ENCODE results near the gene TSPAN18.

Gene TSPAN18

DNA sequence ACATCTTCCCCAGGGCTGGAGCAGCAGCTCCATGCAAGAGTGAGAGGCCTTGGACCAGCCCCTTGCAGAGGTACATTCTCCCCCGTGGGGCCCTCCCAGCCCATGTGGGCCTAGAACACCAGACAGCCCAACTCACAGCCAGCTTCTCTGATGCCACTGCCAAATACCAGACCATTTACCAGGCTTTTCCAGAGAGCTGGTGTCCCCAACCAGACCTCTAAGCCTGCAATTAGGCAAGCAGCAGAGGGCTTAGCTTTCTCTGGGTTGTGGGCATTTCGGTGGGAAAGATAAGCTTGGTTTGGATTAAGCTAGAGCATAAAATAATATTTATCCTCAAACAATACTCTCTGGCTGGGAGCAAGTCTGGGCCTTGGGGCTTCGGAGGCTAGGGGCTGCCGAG is 148.3 kb downstream of the TSPAN18 start:
- DNase-seq, result no peak

DNA sequence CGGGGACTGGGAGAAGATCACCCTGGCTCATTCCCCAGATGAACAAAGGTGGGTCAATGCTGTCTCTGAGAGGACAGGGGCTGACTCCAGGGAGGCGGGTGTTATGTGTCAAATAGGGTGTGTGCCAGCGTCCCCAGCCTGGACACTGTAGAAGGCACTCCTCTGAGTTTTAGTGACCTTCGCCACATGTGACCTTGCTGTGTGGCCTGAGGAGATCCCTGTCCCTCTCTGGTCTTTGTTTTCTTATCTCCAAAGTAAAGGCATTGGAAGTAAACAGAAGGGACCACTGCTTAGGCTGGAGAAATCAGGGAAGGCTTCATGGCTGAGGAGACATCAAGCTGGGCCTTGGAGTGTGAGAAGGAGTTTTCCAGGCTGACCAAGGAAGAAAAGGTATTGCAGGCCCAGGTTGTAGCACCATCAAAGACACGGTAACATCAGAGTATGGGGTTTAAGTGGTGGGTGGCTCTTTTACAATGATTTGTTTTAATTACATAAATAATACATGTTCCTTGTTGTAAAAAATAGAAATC is 149.5 kb downstream of the TSPAN18 start:
- no peak for DNase-seq

DNA sequence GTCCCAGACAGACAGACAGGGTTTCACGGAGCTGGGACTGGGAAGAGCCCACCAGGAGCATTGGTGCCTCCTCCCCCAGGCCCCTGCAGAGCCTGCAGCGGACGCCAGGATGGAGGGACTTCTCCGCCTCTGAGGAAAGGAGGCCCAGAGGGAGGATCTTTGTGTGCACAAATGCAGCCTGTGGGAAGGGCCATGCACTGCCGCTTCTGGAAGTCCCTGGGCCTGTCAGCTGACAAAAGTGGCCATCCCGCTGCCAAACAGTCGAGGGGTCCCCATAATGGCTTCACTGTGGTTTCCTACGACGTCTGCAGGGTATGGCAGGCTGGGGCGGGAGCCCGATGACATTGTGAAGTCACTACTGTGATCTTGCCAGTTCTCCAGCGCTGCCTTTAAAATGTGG is 150.1 kb downstream of the TSPAN18 start:
- DNase-seq, result no peak

DNA sequence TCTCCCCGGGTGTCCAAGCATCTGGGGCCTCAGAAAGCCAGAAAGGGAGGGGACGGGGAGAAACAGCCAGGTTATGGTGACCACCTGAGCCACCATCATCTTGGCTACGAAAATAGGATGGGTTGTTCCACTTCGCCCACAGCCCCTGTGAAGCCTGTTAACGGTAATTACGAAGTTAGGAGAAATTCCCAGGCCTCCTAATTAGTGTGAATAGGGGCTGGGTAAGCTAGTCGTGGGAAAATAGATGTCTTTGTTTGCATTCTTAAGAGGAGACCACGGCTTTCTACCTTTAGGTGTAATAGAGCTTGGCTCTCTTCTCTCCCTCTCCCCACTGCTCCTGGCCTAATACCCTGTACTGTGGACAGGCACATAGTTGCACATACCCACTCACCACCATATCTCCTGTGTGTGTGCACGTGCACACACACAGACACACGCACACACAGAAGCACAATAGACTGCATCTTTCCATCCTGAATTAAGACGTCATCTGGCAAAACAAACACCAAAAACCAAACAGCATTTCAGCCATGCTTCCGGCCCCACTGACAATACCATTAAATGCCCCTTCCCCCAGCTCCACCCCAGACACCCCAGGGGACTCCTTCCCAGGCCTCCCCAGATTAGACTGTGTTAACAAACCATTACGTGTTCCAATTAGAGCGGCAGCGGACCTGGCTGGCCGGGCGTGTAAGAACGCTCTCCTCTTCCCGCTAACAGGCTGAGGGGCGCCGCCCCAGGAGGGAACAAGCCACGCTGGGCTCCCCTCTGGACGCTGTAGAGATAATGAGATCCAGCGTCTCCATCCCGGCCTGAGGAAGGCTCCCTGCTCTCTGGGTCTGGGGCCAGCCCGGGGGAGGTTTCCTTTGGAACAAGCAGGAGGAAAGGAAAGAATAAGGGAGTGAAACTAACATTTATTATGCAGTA is 151.1 kb downstream of the TSPAN18 start:
- DNase-seq, result no peak

DNA sequence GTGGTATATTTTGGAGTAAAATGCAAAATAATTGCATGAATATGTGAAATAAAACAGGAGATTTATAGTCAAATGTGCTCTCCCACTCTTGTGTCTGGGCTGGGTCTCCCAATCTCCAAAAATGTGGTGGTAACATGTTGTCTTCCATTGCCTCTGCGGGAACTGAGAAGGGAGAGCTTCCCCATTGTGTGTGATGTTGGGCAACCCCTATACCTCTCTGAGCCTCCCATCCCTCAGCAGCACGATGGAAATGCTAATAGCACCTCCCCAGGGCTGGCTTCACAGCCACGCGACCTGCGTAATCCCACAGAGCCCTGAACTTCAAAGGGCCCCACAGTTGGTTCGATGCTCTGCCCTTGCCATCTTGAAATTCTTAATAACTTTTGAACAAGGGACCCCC is 151.9 kb downstream of the TSPAN18 start:
- no peak for DNase-seq

DNA sequence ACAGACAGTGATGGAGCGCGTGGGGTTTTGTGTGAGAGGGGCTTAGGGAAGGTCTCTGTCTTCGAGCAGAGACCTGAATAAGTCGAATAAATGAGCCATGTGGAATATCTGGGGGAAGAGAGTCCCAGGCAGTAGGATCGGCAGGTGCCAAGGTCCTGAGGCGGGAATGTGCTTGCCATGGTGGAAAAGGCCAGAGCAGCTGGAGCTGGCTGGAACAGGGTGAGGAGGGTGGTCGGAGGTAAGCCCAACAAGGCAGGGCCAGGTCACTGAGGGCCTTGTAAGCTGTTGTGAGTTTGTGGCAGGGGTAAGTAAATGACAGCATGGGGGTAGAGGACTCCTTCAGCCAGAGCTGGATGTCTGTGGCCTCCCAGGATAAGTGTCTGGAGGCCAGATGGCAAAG is 152.7 kb downstream of the TSPAN18 start:
- DNase-seq, result no peak

DNA sequence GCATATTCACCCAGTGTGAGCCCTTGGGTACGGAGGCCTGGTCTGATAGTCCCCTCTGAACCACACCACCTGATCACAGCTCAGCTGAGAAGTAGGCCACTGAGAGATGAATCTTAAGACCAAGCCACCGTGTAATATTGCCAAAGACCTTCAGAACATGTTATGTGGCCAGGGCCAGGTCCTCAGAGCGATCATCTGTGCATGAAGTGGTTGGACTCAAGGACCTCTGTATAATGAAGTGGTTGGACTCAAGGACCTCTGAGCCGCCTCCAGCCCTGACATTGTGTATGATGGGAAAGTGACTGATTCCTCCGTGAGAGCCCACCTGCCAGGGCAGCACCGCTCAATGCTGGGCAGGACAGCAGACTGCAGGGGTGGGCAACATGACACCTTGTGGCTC is 153.7 kb downstream of the TSPAN18 start:
- DNase-seq, result no peak

DNA sequence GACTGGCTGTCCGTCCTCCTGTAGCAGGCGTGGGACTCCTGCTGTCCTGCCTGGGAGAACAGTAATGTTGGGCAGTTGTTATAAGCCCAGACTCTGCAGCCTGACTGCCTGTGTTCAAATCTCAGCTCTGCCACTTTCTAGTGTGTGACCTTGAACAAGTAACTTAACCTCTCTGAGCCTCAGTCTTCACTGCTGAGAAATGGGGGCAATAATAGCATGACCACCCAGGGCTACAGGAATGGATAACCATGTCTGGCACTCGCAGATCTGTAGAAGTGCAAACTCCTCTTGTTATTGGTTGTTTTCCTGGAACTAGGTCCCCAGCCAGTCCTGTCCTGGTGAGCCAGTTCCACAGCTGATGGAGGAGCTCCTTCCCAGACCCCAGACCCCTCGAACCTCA is 154.2 kb downstream of the TSPAN18 start:
- no peak for DNase-seq

DNA sequence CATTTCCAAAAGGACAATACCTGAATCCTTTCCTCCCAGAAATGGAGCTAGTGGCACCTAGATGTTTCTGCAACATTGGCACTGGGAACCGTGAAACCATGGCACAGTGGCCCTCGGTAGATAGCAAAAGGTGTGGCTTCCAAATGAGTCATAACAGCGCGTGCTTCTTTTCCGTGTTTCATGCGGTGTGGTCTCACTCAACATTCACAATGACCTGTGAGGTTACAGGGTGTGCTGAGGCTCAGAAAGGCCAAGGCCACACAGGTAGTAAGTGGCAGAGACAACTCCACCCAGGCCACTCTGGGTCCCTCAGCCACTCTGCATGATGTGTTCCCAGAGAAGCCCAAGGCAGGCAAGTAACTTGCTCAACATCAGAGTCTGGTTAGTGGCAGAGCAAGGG is 156.5 kb downstream of the TSPAN18 start:
- DNase-seq, result no peak

DNA sequence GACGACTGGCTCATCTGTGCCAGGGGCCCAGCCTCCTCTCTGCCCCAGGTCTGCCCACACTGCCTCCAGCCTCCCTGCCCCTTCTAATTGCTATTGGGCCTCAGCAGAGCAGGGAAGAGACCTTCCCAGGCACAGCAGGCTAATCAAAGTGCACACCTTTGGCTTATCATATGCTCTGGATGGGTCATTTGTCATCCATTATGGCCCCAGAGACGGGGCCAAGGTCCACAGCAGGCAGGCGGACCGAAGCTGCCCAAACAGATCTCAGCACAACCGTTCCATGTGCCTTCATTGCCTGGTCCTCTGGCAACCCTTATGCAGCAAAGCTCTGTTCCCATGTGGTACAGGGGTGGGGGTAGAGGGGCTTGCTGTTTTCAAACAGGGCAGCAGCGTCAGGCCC is 157.3 kb downstream of the TSPAN18 start:
- no peak for DNase-seq

DNA sequence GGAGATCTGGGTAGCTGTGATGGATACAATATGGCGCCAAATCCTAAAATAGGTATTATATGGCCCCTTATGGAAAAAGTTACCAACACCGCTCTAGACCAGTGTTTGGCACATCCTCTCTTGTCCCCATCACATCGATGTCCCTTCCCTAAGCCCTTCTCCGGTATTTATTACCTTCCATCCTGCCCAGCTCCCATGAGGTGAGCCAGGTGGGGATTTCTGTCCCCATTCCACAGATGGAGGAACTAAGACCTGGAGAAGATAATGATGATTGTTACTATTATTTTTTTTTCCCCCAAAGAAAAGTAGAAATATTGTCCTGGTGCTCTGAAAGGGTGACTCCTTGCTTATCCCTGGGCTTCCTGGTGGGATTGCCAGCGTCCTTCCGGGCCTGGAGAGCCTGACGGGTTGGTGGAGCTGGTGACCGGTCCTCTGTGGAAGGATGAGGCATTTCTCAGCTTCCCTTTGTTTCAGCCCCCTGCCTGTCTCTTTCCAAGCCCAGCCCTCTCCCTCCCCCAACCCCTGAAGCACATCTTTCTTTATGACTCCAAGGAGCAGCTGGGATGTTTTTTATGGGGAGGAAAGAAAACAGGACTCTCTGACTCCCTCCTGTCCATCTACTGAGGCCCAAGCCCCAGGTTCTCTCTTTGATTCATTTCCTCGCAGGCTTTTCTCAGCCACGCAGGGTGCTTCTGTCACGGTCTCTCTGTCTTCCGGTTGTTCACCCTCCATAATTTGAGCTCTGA is 158.5 kb downstream of the TSPAN18 start:
- DNase-seq, result no peak

DNA sequence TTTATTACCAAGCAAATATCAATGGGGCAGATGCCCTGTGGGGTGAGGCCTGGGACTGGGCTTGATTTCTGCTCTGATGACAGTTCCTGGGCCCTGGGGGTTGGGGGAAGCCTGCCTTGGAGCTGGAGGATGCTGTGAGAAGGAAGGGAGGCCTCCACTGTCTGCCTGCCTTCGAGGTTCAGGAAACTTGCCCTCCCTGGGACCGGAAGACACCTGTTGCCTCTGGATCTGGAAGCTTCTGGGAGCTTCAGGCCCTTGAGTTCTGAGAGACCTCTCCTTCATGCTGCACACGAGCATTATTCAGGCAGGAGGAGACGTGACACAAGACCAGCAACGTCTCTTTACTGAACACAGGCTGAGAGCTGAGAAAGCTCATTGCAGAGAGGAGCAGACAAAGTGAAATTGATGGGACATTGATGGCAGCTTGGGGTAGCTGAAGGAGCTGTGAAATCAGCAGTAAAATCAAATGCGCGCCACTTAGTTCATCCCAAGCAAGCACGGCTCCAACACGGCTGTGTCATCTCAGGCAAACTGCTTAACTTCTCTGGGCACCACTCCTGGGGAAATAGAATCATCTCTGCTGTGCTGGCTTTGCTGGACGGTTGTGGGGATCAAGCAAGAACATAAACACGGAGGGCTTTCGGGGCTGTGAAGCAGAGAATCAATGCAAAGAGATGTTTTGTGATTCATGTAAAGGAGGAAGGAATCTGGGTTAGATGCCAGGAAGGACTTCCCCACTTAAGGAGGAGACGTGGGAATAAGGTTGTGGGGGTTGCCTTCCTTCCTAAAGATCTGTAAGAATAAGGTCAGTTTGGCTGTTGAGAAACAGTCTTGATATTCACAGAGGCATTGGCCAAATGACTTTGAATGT is 159.4 kb downstream of the TSPAN18 start:
- DNase-seq, result no peak

DNA sequence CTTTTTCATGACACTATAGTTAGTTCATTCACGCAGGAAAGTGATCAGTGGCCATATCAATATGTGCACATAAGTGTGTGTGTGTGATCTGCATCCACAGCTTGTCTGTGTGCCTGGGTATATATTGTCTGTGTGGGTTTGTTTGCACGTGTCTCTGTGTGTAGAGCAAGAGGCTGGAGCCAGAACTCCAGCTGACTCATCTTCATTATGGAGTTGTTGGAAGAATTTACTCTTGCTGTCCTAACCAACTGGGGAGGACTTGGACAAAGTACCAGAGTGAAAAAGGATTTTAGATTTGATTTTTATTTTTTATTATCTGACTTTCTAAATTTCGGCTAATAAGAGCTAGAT is 160.0 kb downstream of the TSPAN18 start:
- DNase-seq, result no peak

DNA sequence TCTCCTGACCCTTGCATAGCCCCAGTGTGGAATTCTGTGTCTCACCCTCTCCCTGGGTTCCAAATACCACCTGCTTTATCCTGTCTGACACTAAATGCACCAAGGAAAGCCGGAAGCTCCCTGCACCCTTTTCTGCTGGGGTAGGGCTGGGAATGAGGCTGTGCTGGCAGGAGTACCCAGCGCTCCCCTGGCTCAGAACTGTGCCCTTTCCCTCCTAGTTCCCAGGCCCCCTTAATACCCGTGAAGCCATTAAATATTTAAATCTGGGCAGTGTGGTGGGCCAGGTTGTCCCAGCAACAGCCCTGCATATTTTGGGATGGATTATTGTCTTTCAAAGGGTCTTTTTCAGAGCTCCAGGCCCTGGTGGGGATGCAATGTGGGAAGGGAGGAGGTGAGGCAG is 160.9 kb downstream of the TSPAN18 start:
- no peak for DNase-seq

DNA sequence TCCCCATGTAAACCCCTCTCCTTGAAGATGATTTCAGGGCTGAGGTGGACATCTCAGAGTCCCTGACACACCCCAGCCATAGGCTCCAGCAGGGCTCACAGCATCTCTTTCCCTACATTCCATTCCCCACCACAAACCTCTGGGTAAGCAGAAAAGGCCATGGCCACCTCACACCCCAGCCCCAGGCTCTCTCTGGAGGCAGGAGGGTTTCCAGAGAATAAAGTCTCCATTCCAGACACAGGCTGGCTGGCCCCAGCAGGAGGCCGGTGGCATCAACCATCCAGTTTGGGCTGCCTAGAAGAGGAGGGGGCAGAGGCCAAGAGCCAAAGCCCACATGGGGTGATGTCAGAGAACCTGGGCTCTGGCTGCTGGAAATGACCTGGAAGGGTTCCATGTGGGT is 162.5 kb downstream of the TSPAN18 start:
- DNase-seq, result no peak

DNA sequence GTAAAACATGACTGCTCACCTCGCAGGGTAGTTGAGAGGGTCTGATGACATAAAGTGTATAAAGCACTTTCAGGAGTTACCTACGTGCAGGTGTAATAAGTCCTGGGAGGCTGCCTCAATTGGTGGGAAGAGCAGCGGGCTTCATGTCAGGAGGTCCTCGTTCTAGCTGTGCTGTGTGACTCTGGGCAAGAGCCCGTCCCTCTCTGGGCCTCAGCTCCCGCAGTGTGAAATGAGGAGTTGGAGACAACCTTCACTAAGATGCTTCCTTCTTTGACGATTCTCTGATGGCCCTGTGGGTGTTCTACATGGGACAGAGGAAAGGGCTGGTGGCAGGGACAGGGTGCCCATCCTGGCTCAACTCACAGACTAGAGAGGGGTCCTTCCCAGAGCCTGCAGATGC is 166.1 kb downstream of the TSPAN18 start:
- no peak for DNase-seq

DNA sequence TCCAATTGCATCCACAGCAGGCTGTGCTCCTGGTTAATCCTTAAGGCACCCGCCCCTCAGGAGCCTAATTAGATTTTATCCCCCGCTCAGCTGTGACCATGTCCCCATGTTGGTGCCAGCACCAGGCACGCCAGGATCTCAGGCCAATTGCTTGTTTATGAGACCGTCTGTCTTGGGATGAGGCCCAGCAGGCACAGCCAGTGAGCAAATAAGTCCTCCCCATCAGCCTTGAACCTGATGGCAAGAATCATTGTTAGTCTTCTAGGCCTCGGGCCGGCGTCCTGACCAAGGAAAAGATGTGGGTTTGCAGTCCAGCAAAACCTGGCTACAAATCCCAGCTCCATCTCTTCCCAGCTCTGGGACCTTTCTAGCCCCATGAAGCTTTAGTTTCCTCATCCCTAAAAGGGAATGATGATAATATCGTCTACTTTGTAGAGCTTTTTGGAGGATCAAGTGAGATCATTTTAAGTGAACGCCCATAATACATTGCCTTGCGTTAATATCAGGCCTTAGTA is 166.6 kb downstream of the TSPAN18 start:
- DNase-seq, result no peak

DNA sequence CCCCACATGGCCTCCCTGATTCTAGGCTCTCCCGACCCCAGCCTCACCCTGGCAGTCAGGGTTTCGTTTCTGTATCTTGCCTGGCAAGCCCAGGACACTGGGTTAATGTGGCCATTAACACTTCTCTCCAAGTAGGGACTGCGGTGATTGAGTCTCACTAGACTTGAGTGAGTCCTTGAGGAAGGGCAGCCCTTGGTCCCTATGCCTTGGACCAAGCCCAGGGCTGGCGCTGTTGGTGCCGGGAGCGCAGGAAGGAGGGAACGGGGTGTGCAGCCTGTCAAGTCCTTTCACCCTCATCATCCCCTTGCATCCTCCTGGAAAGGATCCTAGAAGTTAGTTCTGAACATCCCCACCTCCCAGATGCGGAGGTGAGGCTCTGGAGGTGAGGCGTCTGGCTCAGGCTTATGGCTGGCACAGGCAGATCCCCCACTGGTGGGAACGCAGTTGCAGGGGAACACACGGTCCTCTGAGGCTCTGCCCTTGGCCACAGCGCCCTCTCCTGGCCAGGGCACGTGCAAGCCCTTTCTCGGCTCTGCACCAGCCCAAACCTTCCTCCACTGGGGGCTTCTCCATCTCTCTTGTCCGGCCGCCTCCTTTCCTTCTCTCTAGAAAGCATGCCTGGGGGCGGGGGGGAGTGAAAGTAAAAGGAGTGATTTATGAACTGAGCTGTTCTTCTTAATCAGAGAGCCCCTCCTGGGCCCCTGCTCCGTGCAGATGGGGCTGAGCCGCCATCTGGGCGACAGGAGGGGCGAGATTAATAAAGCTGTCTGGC is 167.3 kb downstream of the TSPAN18 start:
- DNase-seq, result peak; percentile 53

DNA sequence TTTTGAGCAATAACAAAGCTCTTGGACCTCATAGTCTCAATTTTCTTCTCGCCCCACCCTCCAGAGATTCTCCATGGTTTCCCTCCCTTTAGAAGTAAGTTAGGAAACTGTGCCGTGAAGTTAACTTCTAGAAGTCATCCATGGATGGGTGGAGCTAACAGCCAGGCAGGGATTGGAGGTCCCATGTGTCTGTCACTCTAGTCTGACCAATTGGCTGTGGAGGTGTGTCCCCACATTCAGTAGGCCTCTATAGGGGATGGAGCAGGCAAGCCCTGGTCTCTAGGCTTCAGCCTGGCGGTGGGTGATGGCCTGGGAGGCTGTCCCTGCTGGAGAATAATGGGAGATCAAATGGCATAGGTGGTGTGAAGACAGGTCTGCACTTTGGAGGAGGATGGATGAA is 173.2 kb downstream of the TSPAN18 start:
- no peak for DNase-seq

DNA sequence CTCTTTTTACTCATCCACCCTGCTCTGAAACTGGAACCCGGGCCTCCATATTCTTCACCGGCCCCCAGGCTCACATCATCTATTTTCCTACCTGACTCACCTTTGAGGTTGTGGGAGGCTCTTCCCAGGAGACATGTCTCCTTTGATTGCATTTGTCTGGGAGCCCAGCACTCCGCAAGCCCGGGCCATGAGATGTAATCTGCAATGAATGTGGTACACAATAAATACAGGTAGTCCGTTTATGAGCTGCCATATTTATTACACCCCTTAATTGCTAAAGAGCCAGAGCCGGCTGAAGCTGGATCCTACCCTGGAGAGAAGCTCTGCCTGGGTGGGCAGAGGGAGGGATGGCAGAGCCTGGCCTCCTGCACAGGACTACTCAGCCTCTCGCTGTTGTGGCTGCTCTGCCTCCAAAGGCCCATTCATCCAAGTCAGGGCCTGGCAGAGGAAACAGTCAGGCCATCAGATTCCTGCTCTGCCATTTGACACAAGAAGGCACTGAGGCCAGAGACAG is 174.4 kb downstream of the TSPAN18 start:
- no peak for DNase-seq

DNA sequence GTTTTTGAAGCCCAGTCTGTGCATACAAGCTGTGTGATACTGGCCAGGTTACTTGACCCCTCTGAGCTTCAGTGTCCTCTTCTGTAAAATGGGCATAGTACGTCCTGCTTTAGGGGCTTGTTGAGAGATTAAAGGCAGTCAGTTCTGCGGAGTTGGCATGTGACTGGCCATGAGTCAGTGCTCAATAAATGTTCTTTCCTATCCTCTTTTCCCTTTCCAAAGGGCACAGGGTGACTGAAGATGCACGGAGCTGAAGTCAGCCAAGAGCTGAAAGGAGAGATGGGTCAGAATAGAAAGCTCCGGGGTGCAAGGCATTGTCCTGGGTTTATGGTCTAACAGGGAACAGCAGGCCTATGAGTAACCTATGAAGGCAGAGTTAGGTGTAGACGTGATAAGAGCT is 175.0 kb downstream of the TSPAN18 start:
- DNase-seq, result no peak

DNA sequence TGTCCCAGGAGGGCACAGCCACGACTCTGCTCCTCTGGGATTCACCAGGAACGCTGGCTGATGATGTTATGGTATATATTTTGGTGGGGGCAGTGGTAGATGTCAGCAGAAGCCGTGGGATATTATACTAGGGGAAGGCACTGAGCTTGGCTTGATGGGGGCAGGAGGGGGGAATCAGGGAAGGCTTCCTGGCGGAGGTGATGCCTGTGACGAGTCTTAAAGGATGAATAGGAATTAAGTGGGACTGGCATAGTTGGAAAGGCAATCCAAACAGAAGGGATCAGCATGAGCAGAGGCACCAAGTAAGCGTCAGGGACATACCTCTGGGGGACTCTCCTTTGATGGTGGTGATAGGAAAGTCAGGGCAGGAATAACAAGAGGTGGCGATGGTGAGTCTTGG is 176.3 kb downstream of the TSPAN18 start:
- no peak for DNase-seq

Measured in NCI-H1105 treated with DMSO at 0.1 percent for 48 hours (cell line).